ENCODE data around the gene SMTN. TPM values are rescaled to one million over a fixed set of nuclear protein-coding genes. Genes with fewer than 3 reads are reported as not detected.

The SMTN gene
- total and polyA plus RNA-seq, 11 donors = 55.5 to 270 (median 167) TPM

DNA sequence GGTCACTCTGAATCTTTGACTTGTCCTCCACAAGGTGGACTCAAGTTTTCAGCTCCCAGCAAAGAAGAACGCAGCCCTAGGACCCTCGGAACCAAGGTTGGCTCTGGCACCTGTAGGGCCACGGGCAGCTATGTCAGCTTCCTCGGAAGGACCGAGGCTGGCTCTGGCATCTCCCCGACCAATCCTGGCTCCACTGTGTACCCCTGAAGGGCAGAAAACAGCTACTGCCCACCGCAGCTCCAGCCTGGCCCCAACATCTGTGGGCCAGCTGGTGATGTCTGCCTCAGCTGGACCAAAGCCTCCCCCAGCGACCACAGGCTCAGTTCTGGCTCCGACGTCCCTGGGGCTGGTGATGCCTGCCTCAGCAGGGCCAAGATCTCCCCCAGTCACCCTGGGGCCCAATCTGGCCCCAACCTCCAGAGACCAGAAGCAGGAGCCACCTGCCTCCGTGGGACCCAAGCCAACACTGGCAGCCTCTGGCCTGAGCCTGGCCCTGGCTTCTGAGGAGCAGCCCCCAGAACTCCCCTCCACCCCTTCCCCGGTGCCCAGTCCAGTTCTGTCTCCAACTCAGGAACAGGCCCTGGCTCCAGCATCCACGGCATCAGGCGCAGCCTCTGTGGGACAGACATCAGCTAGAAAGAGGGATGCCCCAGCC lies 43.8 kb downstream of the SMTN start:
- Histone ChIP-seq H3K4me1 (peaks cover 0 to 32% (median 11%) of the 10 kb centered on the region in 12 donors), H3K27ac (no peak overlapping the region), H3K9me3 (no peaks in the 10 kb centered on the region), H3K27me3 (no peaks in the 10 kb centered on the region), H3K36me3 (peaks cover 0 to 7% (median 0%) of the 10 kb centered on the region in 9 donors), H3K4me3 (no peak overlapping the region)
- TF ChIP-seq POLR2A (IDR thresholded peaks at IDR 0.05) = no peak
- TF ChIP-seq, protein P1, sequence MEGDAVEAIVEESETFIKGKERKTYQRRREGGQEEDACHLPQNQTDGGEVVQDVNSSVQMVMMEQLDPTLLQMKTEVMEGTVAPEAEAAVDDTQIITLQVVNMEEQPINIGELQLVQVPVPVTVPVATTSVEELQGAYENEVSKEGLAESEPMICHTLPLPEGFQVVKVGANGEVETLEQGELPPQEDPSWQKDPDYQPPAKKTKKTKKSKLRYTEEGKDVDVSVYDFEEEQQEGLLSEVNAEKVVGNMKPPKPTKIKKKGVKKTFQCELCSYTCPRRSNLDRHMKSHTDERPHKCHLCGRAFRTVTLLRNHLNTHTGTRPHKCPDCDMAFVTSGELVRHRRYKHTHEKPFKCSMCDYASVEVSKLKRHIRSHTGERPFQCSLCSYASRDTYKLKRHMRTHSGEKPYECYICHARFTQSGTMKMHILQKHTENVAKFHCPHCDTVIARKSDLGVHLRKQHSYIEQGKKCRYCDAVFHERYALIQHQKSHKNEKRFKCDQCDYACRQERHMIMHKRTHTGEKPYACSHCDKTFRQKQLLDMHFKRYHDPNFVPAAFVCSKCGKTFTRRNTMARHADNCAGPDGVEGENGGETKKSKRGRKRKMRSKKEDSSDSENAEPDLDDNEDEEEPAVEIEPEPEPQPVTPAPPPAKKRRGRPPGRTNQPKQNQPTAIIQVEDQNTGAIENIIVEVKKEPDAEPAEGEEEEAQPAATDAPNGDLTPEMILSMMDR (IDR thresholded peaks at IDR 0.05) = no peak
- intact Hi-C loops (cut with DNase I) = no loop called here
- 73 to 87% (median 77%) methylated on average over 7 to 14 of the region's 14 CpGs for WGBS, 4 donors
- no peak for ATAC-seq
- DNase-seq = no peak

DNA sequence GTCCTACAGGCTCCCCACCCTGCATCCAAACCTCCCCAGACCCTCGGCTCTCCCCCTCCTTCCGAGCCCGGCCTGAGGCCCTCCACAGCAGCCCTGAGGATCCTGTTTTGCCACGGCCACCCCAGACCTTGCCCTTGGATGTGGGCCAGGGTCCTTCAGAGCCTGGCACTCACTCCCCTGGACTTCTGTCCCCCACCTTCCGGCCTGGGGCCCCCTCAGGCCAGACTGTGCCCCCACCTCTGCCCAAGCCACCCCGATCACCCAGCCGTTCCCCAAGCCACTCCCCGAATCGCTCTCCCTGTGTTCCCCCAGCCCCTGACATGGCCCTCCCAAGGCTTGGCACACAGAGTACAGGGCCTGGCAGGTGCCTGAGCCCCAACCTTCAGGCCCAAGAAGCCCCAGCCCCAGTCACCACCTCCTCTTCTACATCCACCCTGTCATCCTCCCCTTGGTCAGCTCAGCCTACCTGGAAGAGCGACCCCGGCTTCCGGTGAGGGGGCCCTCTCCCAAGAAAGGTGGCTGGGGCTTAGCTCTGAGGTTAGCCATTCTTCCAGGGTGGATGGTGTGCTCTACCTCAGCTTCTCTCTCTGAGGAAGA lies 44.5 kb downstream of the SMTN start:
- no peak overlapping the region for H3K4me3 ChIP-seq
- no peaks in the 10 kb centered on the region for H3K27me3 ChIP-seq
- H3K9me3 ChIP-seq = no peaks in the 10 kb centered on the region
- ATAC-seq (no peak), DNase-seq (no peak)
- peaks cover 0 to 13% (median 0%) of the 10 kb centered on the region in 9 donors for H3K36me3 ChIP-seq
- intact Hi-C loops (cut with DNase I) = no loop called here
- TF ChIP-seq POLR2A (IDR thresholded peaks at IDR 0.05) = no peak
- TF ChIP-seq, protein P1 (IDR thresholded peaks at IDR 0.05) = no peak
- WGBS, 4 donors = 72 to 86% (median 80%) methylated on average over 11 to 12 of the region's 12 CpGs
- H3K4me1 ChIP-seq = peaks cover 0 to 28% (median 11%) of the 10 kb centered on the region in 12 donors
- no peak overlapping the region for H3K27ac ChIP-seq

DNA sequence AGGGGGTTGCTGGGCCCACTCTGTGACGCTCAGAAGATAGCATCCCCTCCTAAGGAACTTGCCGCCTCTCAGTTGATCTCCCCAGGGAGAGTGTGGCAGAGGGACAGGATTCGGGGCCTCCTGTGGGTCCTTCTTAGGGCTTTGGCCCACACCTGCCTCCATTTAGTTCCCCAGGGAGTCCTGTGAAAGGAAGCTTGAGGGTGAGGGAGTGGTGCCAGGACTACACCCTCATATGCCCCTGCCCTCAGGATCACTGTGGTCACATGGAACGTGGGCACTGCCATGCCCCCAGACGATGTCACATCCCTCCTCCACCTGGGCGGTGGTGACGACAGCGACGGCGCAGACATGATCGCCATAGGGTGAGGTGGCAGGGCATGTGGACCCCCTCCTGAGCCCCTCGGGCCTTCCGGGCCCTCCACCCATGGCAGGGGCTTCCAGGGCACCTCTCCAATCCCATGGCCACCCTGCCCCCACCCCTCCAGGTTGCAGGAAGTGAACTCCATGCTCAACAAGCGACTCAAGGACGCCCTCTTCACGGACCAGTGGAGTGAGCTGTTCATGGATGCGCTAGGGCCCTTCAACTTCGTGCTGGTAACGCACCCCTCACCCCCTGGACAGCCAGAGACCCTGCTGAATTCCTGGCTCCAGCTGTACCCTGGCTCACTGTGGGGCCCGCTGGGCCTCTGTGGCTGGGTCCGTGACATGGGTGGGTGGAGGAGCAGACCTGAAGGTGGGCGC lies 45.2 kb downstream of the SMTN start:
- no peak for TF ChIP-seq POLR2A (IDR thresholded peaks at IDR 0.05)
- TF ChIP-seq, protein P1 (IDR thresholded peaks at IDR 0.05) = no peak
- DNase-seq (no peak), ATAC-seq (no peak)
- WGBS, 4 donors = 89 to 96% (median 91%) methylated on average over 14 to 22 of the region's 22 CpGs
- no peaks in the 10 kb centered on the region for H3K27me3 ChIP-seq
- peaks cover 0 to 28% (median 11%) of the 10 kb centered on the region in 12 donors for H3K4me1 ChIP-seq
- no peak overlapping the region for H3K27ac ChIP-seq
- intact Hi-C loops (cut with DNase I) = no loop called here
- no peaks in the 10 kb centered on the region for H3K9me3 ChIP-seq
- peaks cover 0 to 13% (median 0%) of the 10 kb centered on the region in 9 donors for H3K36me3 ChIP-seq
- H3K4me3 ChIP-seq = no peak overlapping the region

DNA sequence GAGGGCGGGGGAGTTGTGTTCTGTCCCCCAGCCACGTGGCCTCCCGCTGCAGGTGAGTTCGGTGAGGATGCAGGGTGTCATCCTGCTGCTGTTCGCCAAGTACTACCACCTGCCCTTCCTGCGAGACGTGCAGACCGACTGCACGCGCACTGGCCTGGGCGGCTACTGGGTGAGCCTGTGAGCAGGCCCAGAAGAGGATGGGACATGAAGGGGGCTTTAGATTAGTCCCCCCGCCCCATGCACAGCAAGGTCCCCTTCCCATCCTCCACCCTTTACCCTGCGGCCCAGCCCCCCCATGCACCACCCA lies 45.7 kb downstream of the SMTN start:
- Histone ChIP-seq H3K9me3 (no peaks in the 10 kb centered on the region), H3K36me3 (peaks cover 0 to 13% (median 0%) of the 10 kb centered on the region in 9 donors), H3K27ac (no peak overlapping the region), H3K4me3 (no peak overlapping the region), H3K27me3 (no peaks in the 10 kb centered on the region), H3K4me1 (peaks cover 0 to 23% (median 9%) of the 10 kb centered on the region in 12 donors)
- intact Hi-C loops (cut with DNase I) = no loop called here
- WGBS, 4 donors = 80 to 95% (median 86%) methylated on average over 3 to 13 of the region's 13 CpGs
- no peak for TF ChIP-seq POLR2A (IDR thresholded peaks at IDR 0.05)
- TF ChIP-seq, protein P1 (IDR thresholded peaks at IDR 0.05) = no peak
- ATAC-seq = no peak
- no peak for DNase-seq

All from heart left ventricle (tissue), 16 donors.